Measurements from ENCODE around the gene HM13.
"Not testable (repeated sequence)": the region's sequence is repeated elsewhere in the genome, so short reads cannot be mapped to it uniquely, and the experiment has no call there.

The HM13 gene, protein sequence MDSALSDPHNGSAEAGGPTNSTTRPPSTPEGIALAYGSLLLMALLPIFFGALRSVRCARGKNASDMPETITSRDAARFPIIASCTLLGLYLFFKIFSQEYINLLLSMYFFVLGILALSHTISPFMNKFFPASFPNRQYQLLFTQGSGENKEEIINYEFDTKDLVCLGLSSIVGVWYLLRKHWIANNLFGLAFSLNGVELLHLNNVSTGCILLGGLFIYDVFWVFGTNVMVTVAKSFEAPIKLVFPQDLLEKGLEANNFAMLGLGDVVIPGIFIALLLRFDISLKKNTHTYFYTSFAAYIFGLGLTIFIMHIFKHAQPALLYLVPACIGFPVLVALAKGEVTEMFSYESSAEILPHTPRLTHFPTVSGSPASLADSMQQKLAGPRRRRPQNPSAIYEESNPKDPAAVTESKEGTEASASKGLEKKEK

DNA sequence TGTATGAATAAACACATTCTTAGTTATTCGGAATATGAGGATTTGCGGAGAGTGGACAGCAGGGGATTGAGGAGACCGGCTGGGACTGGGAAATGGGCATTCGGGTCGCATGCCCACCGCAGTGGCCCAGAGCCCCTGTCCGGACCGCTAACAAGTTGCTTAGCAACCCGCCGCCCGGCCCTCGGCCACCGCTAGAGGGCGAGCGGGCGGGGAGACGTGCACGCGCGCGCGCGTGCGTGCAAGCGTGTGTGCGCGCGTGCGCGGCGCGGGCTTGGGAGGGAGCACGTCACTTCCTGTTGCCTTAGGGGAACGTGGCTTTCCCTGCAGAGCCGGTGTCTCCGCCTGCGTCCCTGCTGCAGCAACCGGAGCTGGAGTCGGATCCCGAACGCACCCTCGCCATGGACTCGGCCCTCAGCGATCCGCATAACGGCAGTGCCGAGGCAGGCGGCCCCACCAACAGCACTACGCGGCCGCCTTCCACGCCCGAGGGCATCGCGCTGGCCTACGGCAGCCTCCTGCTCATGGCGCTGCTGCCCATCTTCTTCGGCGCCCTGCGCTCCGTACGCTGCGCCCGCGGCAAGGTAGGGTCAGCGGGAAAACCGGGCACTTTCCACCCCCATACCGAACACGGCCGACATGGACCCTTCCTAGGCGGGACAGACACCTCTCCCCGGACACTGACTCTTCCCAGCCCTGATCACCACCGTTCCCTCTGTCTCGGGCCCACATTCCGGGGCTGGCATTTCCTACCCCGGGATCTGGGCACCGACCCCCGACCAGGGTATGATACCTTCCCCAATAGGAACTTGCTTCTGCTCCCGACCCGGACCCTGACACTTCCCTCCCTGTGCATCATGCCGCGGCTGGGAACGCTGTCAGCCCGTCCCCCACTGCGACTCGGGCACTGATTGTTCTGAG lies at the start of gene HM13:
Gene HM13, plus strand, starts transcription at position 289 of the 918 bp plus-strand sequence. Its CDS starts 110 bp downstream, at position 399.
- DNase-seq, result peak; percentile 79

DNA sequence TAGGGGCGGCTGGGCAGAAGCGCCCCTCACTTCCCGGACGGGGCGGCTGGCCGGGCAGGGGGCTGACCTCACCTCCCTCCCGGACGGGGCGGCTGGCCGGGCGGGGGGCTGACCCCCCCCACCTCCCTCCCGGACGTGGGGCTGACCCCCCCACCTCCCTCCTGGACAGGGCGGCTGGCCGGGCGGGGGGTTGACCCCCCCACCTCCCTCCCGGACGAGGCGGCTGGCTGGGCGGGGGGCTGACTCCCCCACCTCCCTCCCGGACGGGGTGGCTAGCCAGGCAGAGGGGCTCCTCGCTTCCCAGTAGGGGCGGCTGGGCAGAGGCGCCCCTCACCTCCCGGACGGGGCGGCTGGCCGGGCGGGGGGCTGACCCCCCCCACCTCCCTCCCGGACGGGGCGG lies 43.3 kb upstream of the HM13 start:
- not testable (repeated sequence) for DNase-seq

DNA sequence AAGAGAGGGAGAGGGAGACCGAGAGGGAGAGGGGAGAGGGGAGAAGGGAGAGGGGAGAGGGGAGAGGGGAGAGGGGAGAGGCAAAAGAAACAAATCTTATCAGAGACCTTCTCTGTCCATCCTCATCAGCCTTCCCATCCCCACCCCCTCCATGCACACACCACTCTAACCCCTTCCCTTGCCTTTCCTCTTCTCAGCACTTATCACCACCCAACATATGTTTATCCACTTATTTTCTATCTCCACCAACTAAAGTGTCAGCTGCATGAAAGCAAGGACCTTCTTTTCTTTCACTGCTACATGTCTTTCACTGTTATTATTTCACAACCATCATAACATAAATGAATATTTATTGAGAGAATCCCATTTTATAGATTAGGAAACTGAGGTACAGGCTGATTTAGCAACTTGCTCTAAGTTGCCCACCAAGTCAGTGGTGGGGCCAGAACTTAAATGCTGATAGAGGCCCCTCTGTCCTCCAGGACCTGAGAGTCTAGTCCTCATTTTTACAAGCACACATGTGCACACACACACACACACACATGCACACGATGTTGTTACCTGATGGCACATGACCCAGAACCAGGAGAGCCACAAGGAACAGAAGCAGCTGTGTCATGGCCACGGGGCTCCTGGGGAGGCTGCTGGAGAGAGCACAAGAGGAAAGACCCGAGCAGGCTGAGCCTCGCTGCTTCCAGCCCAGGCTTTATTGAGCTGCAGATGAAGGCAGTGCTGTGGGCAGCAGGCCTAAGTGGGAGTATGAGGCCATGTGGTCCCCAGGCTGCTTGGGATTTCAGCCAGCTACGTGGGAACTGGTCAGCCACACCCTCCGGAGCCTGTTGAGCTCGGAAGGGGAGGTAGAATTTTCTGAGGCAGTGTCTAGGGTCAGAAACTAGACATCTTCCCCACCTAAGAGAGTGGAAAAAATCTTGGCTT lies 41.6 kb upstream of the HM13 start:
- DNase-seq, result no peak

DNA sequence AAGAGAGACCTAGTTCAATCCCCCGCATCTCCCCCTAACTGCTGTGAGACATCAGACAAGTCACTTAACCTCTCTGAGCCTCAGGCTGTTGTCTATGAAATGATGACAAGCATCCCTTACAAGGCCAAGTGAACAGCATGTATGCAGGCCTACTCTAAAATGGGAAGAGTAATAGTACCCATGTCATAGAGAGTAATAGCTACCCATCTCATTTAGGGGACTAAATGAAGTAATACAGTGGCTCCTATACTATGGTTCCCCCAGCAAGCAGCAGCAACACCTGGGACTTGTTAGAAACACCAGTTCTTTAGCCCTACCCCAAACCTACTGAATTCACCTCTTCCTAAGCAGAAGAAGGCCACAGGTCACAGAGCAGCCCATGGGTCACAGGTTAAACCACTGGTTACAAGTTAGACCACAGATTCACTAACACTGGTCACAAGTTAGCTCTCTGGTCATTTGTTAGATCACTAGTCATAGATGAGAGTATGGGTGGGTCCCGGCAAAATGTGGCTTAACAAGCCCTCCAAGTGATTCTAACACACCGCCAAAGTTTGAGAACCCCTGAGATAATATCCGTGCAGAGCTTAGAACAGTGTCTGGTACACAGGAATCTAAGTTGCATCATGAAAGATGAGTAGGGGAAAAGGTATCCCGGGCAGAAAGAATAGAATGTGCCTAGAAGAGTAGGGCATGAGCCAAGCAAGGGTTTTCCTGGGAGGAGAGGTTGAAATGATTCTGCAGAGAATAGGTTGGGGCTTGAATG lies 40.7 kb upstream of the HM13 start:
- DNase-seq, result no peak

DNA sequence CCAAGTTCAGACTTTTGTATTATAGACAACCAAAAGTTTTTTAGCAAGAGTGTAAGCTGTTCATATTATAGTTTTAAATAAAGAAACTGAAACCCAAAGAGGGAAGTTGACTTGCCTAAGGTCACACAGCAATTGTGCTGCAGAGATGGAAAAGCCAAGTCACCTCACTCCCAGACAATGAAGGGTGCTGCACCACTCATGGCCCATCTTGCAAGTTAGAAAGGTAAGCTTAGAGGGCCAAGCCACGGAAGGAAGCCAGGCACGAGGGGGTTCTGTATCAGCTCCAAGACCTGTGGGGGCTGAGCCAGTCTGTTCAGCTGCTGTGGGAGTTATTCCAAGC lies 40.2 kb upstream of the HM13 start:
- DNase-seq, result no peak

DNA sequence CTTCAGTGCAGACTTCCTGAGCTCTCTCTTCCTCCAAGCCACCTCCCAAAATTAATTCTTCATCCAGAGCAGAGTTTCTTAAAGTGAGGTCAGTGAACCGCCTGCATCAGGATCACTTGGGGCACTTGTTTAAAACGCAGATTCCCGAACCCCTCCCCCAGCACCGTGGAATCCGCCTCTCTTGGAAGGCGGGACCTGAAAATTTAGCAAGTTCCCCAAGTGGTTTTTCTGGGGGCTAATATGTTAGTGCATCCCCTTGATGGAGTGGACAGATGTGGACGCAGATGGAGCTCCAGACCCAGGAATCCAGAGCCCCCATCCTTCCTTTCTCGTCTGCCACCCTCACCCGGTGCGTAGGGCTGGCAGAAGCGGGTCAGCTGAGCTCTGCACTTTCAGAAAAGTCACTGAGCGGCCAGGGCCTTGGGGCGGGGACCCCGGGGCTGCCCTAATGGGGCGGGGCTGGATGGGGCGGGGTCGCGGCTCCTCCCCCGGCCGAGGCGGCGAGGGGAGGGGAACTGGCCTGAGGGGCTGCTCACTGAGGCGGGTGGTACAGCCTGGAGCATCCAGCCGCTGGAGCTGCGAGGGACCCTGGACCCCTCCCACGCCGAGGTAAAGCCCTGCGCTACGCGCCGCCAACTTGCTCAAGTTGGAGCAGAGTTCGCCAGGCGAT lies 39.3 kb upstream of the HM13 start, which contains the start of the genes DEFB124 and REM1:
Gene DEFB124, minus strand, starts transcription at position 370 of the 670 bp plus-strand sequence. CDS start 2,114 bp downstream, outside the sequence.
Gene REM1, plus strand, starts transcription at position 531 of the 670 bp plus-strand sequence. CDS start 1,158 bp downstream, outside the sequence.
- no peak for DNase-seq

DNA sequence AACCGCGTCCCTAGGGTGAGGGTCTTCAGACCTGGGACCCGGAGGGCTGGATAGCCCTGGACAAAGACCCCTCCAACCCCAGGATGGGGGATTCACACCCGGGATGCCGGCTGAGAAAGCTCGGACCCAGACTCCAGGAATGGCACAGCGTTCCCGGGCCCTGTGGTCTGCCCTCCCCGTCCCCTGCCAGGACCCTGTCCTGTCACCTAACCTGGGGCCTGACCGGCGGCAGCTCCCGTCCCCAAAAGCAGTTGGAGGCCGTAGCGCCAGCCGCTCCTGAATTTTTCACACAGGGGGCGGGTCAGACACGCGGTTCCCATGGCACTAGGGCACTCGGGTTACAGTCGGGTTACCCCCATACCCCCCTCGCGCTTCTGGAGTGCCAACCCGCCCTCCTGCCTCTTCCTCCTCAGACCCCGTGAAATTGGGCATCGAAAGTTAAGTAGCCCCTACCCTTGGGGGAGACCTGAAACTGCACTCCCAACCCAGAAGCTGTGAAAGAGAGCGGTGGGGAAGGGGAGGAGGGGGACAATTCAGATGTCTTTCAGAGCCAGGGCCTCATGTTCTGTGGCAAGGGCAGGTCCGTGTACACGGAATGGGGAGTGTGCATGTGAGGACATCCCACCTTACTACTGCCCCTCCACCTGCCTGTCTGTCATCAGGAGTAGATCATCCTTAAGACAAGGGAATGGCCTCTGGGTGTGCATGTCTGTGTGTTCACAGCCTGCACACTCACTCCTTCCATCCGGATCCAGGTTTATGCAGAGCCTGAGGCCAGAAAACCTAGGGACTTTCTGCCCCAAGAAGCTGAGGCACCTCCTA lies 38.6 kb upstream of the HM13 start:
- no peak for DNase-seq

DNA sequence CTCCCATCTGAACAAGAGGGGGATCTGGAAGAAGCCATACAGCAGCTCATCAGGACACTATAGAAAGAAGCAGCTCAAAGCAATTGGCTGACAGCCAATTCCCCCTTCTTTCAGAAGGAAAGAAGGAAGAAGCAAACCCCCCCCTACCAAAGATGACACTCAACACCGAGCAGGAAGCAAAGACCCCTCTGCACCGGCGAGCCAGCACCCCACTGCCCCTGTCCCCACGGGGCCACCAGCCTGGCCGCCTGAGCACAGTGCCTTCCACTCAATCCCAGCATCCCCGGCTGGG lies 38.0 kb upstream of the HM13 start:
- no peak for DNase-seq

DNA sequence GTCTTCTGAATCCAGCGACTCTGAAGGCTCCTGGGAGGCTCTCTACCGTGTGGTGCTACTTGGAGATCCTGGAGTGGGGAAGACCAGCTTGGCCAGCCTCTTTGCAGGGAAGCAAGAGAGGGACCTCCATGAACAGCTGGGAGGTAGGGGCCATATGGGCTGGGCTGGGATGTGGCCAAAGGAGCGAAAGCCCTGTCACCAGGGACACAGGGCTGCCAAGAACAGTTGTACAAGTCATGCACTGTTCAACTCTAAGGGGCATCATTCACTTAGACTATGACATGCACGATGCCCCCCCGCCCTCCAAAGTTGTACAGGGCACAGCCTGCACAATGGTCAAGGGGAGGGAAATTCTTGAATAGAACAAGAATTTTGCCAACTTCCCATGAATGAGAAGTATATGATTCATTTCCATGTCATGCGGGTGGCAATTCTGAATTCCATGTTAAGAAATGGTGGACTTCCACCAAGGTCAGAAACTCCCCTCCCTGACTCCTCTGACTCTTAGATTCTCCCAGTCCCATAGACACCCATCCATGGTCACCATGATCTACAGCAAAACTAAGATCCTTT lies 37.5 kb upstream of the HM13 start:
- DNase-seq, result no peak

DNA sequence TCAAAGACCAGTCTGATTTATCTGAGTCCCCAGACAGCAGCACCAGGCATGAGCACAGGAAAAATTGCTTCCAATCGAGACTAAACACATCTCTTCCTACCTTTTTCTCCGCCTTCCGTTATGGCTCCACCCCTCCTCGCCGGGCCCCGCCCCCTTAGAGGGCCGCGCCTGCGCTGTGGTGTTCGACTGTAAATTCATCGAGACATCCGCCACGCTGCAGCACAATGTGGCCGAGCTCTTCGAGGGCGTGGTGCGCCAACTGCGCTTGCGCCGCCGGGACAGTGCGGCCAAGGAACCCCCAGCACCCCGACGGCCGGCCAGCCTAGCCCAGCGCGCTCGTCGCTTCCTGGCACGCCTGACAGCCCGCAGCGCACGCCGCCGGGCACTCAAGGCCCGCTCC lies 30.2 kb upstream of the HM13 start:
- no peak for DNase-seq

DNA sequence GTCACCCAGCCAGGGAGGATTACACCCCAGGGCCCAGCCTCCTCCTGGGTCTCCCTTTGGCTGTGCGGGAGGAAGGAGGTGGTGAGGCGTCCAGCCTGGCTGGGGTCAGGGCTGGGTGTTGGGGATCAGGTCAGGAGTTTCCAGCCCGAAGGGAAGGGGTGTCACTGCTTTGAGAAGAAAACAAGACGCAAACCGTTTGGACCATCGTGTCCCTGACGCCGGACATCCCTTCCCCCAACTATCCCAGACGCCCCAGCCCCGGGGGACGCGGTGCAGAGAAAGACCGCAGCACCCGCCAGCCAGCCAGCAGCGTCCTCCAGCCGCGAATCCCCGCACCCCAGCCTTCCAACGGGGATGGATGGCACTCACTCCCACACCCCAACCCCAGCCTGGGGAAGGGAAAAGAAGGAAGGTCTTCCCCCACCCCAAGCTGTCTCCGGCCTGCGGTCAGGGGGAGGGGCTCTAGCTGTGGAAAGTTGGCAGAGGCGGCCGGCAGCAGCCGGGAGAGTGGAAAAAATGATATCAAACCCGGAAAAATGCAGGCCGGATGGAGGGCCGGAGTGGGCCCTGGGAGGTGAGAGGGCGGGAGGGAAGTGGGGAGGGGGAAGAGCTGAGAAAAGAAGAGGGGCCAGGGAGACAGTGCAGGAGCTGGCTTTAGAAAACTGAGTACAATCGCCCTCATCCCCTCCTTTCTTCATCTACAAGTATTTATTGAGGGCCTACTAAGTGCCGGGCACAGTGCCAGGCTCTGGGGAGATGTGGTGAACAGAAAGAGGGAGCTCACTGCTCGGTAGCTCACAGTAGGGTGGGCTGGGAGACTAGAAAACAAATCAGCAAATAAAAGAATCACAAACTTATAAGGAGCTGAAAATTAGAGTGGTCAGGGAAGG lies 28.5 kb upstream of the HM13 start:
- DNase-seq, result no peak

DNA sequence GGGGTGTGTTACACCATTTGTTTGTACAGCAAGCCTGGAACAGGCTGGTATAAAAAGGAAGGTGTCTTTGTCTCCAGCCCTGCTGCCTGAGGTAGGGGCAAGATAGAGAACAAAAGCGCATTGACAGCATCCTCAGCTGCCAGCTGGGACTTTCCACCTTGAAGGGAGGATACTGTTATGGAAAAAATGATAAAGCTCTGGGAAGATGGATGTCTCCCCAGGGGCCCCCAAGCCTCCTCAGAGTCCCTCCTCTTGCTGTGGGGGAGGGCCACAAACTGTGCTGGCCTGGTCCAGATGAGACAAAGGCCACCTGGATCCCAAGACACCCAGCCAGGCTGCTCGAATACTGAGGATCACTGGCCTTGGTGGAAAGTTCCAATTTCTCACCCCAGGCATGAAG lies 26.1 kb upstream of the HM13 start:
- no peak for DNase-seq

DNA sequence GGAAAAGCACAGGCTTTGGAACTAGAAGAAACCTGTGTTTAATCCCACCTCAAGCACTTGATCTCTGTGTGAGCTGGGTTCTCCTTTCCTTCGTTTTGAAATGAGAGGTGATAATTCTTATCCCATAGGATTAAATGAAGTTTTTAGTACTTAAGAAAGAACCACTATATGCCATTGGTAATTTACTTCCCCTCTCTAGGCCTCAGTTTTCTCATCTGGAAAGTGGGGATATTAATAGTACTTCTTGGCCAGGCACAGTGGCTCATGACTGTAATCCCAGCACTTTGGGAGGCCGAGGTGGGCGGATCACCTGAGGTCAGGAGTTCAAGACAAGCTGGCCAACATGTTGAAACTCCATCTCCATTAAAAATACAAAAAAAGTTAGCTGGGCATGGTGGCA lies 25.1 kb upstream of the HM13 start:
- no peak for DNase-seq

DNA sequence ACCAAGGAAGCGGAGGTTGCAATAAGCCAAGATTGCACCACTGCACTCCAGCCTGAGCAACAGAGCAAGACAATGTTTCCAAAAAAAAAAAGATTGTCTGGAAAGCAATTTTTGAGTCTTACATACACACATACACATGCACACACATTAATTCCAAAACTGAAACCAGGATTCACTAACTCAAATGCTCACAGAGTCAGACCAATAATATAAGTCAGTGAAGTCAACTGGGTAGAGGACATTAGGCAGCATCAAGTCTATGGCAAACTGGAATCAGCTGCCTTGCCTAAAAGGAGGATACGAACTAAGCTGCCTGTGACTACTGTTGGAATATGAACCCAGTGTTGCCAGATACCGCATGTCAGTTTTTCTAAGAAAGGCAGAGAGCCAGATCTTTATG lies 23.5 kb upstream of the HM13 start:
- DNase-seq, result no peak

DNA sequence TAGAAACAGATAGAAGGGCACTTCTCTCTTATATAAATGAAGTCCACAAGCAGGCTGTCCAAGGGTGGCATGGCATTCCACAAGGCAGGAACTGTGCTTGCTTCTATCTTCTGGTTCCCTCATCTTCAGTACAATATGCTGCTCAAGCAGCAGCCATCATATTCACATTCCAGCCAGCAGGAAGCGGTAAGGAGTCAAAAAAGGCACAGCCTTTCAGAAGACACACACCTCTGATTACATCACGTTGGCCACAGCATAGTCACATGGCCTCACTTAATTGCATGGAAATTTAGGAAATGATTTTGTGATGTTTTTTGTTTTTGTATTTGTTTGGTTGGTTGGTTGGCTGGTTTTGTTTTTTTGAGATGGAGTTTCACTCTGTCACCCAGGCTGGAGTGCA lies 20.1 kb upstream of the HM13 start:
- no peak for DNase-seq

DNA sequence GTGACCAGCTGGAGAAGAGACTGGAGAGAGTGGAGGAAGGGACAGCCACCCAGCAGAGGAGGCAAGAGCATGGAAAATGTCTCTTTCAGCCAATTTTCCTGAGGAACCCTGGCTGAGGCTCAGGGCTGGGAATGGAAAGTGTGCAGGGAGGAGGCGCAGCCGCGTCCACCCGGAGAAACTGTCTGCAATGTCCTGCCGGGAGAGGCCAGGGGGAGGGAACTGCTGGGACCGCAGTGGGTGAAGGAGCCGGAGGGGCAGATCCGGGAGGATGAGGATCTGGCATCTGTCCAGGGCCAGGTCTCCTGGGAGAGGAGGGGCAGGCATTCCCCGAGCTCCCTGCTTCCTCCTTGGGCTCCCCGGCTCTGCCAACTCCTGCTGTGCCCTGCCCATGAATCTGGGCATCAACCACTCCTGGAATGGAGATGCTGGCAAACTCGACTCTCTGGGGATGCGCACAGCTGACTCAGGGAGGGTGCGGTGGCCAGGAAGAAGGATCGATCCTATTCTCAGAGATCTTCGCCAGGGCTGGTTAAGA lies 17.4 kb upstream of the HM13 start:
- no peak for DNase-seq

DNA sequence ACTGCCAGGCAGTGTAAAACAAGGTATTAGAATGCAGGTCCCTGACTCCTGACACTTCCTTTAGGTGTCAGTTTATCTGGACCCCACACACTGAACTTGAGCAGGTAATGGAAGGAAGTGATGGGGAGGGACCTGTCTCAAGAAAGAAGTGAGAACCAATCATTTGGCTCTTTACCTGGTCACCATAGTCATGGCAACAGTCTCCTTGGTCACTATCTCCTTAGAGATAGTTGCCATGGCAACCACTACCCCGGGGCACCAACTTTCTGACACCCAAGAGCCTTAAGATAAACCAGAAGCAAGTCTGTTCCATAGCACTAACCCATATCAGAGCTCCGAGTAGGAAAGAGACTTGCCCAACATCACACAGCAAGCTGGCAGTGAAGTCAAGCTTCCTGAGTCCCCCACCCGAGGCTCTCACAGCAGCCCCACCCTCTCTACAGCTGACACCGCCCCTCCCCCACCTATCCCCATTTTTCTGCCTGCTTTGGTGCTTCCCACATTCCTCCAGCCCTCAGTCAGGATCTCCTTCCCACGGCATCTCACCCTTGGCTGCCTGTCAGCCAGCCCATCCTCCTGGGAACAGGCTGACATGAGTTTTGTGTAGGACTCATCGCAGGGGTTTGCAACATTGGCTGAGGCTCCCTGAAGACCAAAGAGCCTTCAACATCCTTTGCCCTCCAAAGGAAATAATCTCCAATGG lies 16.3 kb upstream of the HM13 start:
- no peak for DNase-seq

DNA sequence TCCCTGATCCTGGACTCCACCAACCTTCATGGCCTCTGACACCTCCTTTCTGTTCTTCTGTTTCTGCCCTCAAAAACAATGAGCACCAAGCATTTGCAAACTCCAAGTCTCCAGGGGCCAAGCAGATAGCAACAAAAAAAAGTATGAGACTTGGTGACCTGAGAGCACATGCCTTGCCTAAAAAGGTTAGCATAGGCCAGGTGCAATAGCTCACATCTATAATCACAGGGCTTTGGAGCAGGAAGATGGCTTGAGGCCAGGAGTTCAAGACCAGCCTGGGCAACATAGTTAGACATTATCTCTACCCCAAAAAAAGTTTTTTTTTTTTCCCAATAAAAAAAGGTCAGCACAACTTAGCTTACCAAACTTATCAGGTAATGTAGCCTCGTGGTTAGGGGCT lies 13.7 kb upstream of the HM13 start:
- DNase-seq, result no peak

Data from stimulated activated naive CD4-positive, alpha-beta T cell treated with Interleukin-2 at 50 U/mL for 16 hours (primary cell).